Psoas muscle (tissue), 8 donors: Measurements from ENCODE around the gene KIF22. TPM values are rescaled to one million over a fixed set of nuclear protein-coding genes. Genes with fewer than 3 reads are reported as not detected.

Source experiments
- ATAC-seq, 4 donors: fragments of 200-7000 bp; cut with Tn5 transposase; one replicate each; pipeline ENCODE4 v1.9.1; 2020; ENCODE audit warnings: moderate library complexity in 3 of 4, mild to moderate bottlenecking in 2 of 4
- DNase-seq, 2 donors: peaks; one replicate each; pipeline ENCODE4 v3.0.0-alpha.2; 2020
- H3K27ac ChIP-seq: fragments of 200-600 bp; one replicate; pipeline ENCODE4 v1.8.0; 2022
- H3K27me3 ChIP-seq, 3 donors: fragments of 200-600 bp in 1 of 3; one replicate each; pipeline versions ENCODE4 v1.6.1 to v1.8.0; 2013 to 2022; ENCODE audit warnings: low read length in 2 of 3, mild to moderate bottlenecking in 2 of 3, moderate library complexity in 1 of 3; ENCODE audit not compliant: insufficient read depth in 3 of 3
- H3K36me3 ChIP-seq, 2 donors: fragments of 200-600 bp in 1 of 2; one replicate each; pipeline versions ENCODE4 v1.6.1 to v1.8.0; 2013 to 2022; ENCODE audit warnings: low read depth in 1 of 2, mild to moderate bottlenecking in 1 of 2, moderate library complexity in 1 of 2; ENCODE audit not compliant: insufficient read depth in 1 of 2
- H3K4me1 ChIP-seq: fragments of 200-600 bp; one replicate; pipeline ENCODE4 v1.8.0; 2022
- H3K4me3 ChIP-seq: fragments of 200-600 bp; one replicate; pipeline ENCODE4 v1.8.0; 2022; ENCODE audit warnings: mild to moderate bottlenecking
- H3K9me3 ChIP-seq: fragments of 200-600 bp; one replicate; pipeline ENCODE4 v1.8.0; 2022
- CTCF ChIP-seq: fragments of 200-600 bp; IDR thresholded peaks from one replicate; pipeline ENCODE4 v1.8.0; 2022; ENCODE audit warnings: antibody characterized with exemption
- WGBS, 3 donors: extraction: QIAGEN DNeasy Blood & Tissue Kit; methylation state at CpG; one replicate each; pipeline versions ENCODE4 v1.1.6 to v1.1.7; 2013; 5-methylcytosine and 5-hydroxymethylcytosine counted together
- intact Hi-C, 2 donors: fragments of 100-400 bp; cut with DNase I; formaldehyde crosslinking; loops; one replicate each; pipeline versions ENCODE4 v1.11.0 to v1.14.2; 2022
- polyA plus RNA-seq, 3 donors: library from polyadenylated mRNA; stranded (reverse); fragments of 200-250 nt; gene quantifications; one replicate each; pipeline ENCODE4 v1.2.3, GENCODE V29; 2013
- total RNA-seq, 4 donors: library from RNA; stranded (reverse); fragmentation: NEBNext Ultra II Directional in 2 of 4; extraction: Animal tissue kit (Norgen Biotek cat#: 25700) in 2 of 4; gene quantifications; one replicate each; pipeline versions ENCODE4 v1.2.1 to v1.2.4, GENCODE V29; 2021 to 2023
- donor health status: healthy with polysubstance abuse.
- donor health status: DM: no; HTN: no; CAD: no; lungs with moderate emphysema.
- donor health status: Bipolar disorder and iron deficiency.
- donor health status: healthy.
- donor health status: DM: yes; HTN: yes; CAD: no.
- donor health status: DM: no; HTN: no; CAD: no.
- donor health status: DM: no; HTN: no; CAD: no.
- donor health status: DM: yes; HTN: yes; CAD: no.

KIF22 gene
- total and polyA plus RNA-seq, 7 donors, result 12.6 to 23.8 (median 15.4) TPM

- WGBS, 3 donors, result 97 to 99% (median 98%) methylated on average over 3 of the region's 3 CpGs
- no peak overlapping the region for H3K27ac ChIP-seq
- H3K4me1 ChIP-seq, result peaks cover 17% of the 10 kb centered on the region
- DNase-seq, result no peak
- H3K27me3 ChIP-seq, result no peaks in the 10 kb centered on the region
- H3K36me3 ChIP-seq, result peaks cover 0 to 22% of the 10 kb centered on the region in 2 donors
- intact Hi-C loops, result loop anchor here in 1 of 2 donors (5.0 kb wide), 1 partner anchor 208 kb away; no protein-coding TSS in a partner anchor
- no peaks in the 10 kb centered on the region for H3K9me3 ChIP-seq
- no peak overlapping the region for H3K4me3 ChIP-seq
- ATAC-seq, result no peak
- no peak for TF ChIP-seq CTCF
These were observed 3.7 kb downstream of the KIF22 start for GRCh38 chr16:29794231-29794710.

- intact Hi-C loops, result no loop called here
- DNase-seq, result no peak
- no peak overlapping the region for H3K4me3 ChIP-seq
- no peaks in the 10 kb centered on the region for H3K27me3 ChIP-seq
- peaks cover 15% of the 10 kb centered on the region for H3K4me1 ChIP-seq
- peaks cover 0 to 25% of the 10 kb centered on the region in 2 donors for H3K36me3 ChIP-seq
- 93 to 95% (median 94%) methylated on average over 8 of the region's 8 CpGs for WGBS, 3 donors
- no peak for ATAC-seq
- TF ChIP-seq CTCF, result no peak
- H3K9me3 ChIP-seq, result no peaks in the 10 kb centered on the region
- H3K27ac ChIP-seq, result peak overlapping the region; percentile 16
These were observed 11.9 kb downstream of the KIF22 start for GRCh38 chr16:29802416-29802935.

- TF ChIP-seq CTCF, result no peak
- DNase-seq (no peak), ATAC-seq (no peak)
- Histone ChIP-seq H3K4me1 (peaks cover 31% of the 10 kb centered on the region), H3K27ac (peak overlapping the region; percentile 97), H3K27me3 (no peaks in the 10 kb centered on the region), H3K36me3 (peaks cover 0 to 19% of the 10 kb centered on the region in 2 donors), H3K9me3 (no peaks in the 10 kb centered on the region), H3K4me3 (peak overlapping the region; percentile 80)
- WGBS, 3 donors, result 66 to 74% (median 70%) methylated on average over 8 of the region's 8 CpGs
- intact Hi-C loops, result no loop called here
These were observed 13.5 kb downstream of the KIF22 start for GRCh38 chr16:29804020-29804419.

GRCh38 chr16:29804455-29805231, 14.1 kb downstream of the KIF22 start:
- intact Hi-C loops, result loop anchor here in 1 of 2 donors (5.0 kb wide), 1 partner anchor 207 kb away; no protein-coding TSS in a partner anchor
- 1 to 3% (median 2%) methylated on average over 18 to 26 of the region's 26 CpGs for WGBS, 3 donors
- DNase-seq (peak; percentile 35 to 80), ATAC-seq (peak; percentile 6 to 61 (median 44))
- Histone ChIP-seq H3K27ac (peak overlapping the region; percentile 97), H3K9me3 (no peaks in the 10 kb centered on the region), H3K4me1 (peaks cover 37% of the 10 kb centered on the region), H3K27me3 (no peaks in the 10 kb centered on the region), H3K36me3 (peaks cover 0 to 19% of the 10 kb centered on the region in 2 donors), H3K4me3 (peak overlapping the region; percentile 80)
- TF ChIP-seq CTCF, result no peak
